ENCODE measurements around the gene C6orf52. TPM values are rescaled to one million over a fixed set of nuclear protein-coding genes. Genes with fewer than 3 reads are reported as not detected.
"Not testable (repeated sequence)": the region's sequence is repeated elsewhere in the genome, so short reads cannot be mapped to it uniquely, and the experiment has no call there.

Gene C6orf52
- polyA plus RNA-seq, 1 donor from 2014 or later, result 9.4 TPM

GRCh38 chr6:10720960-10721849 lies 26.8 kb upstream of the C6orf52 start:
- H4K20me1 ChIP-seq (ENCODE audit: insufficient read depth); H3K9ac ChIP-seq (ENCODE audit: low read length); H3K36me3 ChIP-seq (ENCODE audit: insufficient read depth, low read length); H3K79me2 ChIP-seq (replicated peaks; ENCODE audit: insufficient read depth, low read length); H3F3A ChIP-seq (ENCODE audit: insufficient read depth, low read length, poor library complexity, severe bottlenecking); H3K4me2 ChIP-seq (ENCODE audit: low read length); H3K9me2 ChIP-seq (ENCODE audit: insufficient read depth, low read length); H3K9me3 ChIP-seq (ENCODE audit: low read length); H3K27ac ChIP-seq (ENCODE audit: low read length); H3K4me3 ChIP-seq (ENCODE audit: low read length); H2AFZ ChIP-seq (ENCODE audit: low read depth, low read length); H3K27me3 ChIP-seq (ENCODE audit: insufficient read depth, low read depth, low read length): not testable (repeated sequence)

- H3K4me2 ChIP-seq (ENCODE audit: low read length), result no peak overlapping the region
- no peaks in the 10 kb centered on the region for H3K9me3 ChIP-seq (ENCODE audit: low read length)
- no peak overlapping the region for H3K4me3 ChIP-seq (ENCODE audit: low read length)
- TF ChIP-seq RAD21 (conservative IDR thresholded peaks at IDR 0.05), result no peak
- no peak for TF ChIP-seq EP300 (conservative IDR thresholded peaks at IDR 0.05; ENCODE audit: poor library complexity, severe bottlenecking)
- TF ChIP-seq SMC3 (conservative IDR thresholded peaks at IDR 0.05; ENCODE audit: poor library complexity), result no peak
- TF ChIP-seq POLR2AphosphoS5 (IDR thresholded peaks at IDR 0.05), result no peak
- TF ChIP-seq, protein P1, sequence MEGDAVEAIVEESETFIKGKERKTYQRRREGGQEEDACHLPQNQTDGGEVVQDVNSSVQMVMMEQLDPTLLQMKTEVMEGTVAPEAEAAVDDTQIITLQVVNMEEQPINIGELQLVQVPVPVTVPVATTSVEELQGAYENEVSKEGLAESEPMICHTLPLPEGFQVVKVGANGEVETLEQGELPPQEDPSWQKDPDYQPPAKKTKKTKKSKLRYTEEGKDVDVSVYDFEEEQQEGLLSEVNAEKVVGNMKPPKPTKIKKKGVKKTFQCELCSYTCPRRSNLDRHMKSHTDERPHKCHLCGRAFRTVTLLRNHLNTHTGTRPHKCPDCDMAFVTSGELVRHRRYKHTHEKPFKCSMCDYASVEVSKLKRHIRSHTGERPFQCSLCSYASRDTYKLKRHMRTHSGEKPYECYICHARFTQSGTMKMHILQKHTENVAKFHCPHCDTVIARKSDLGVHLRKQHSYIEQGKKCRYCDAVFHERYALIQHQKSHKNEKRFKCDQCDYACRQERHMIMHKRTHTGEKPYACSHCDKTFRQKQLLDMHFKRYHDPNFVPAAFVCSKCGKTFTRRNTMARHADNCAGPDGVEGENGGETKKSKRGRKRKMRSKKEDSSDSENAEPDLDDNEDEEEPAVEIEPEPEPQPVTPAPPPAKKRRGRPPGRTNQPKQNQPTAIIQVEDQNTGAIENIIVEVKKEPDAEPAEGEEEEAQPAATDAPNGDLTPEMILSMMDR (IDR thresholded peaks at IDR 0.05; ENCODE audit: poor library complexity, severe bottlenecking), result no peak
- TF ChIP-seq TAF1 (IDR thresholded peaks at IDR 0.05; ENCODE audit: low read depth), result no peak
- no peak for TF ChIP-seq MXI1 (conservative IDR thresholded peaks at IDR 0.05; ENCODE audit: poor library complexity, severe bottlenecking)
- no peak for TF ChIP-seq EZH2 (IDR thresholded peaks at IDR 0.05; ENCODE audit: borderline replicate concordance, insufficient read depth, low read length, poor library complexity, severe bottlenecking)
- no peak for TF ChIP-seq REST (IDR thresholded peaks at IDR 0.05; ENCODE audit: borderline replicate concordance)
- no peak overlapping the region for H3K9ac ChIP-seq (ENCODE audit: low read length)
- no peak overlapping the region for H2AFZ ChIP-seq (ENCODE audit: low read depth, low read length)
- no peaks in the 10 kb centered on the region for H3F3A ChIP-seq (ENCODE audit: insufficient read depth, low read length, poor library complexity, severe bottlenecking)
- no peak overlapping the region for H3K27ac ChIP-seq (ENCODE audit: low read length)
- no peaks in the 10 kb centered on the region for H3K27me3 ChIP-seq (ENCODE audit: insufficient read depth, low read depth, low read length)
- peaks cover 10% of the 10 kb centered on the region for H3K79me2 ChIP-seq (replicated peaks; ENCODE audit: insufficient read depth, low read length)
- H4K20me1 ChIP-seq (ENCODE audit: insufficient read depth), result no peaks in the 10 kb centered on the region
- no peaks in the 10 kb centered on the region for H3K9me2 ChIP-seq (ENCODE audit: insufficient read depth, low read length)
- H3K36me3 ChIP-seq (ENCODE audit: insufficient read depth, low read length), result no peaks in the 10 kb centered on the region
Measured at GRCh38 chr6:10720265-10720959, 26.0 kb upstream of the C6orf52 start.
